GM12878 (cell line): ENCODE results near the gene COL27A1. TPM values are rescaled to one million over a fixed set of nuclear protein-coding genes. Genes with fewer than 3 reads are reported as not detected.

Experiments
- BACH1 ChIP-seq: fragments of 450-650 bp; IDR thresholded peaks from 2 replicates; pipeline ENCODE4 v1.6.1; 2017; ENCODE audit warnings: mild to moderate bottlenecking, borderline replicate concordance
- BCLAF1 ChIP-seq: fragments of 450-650 bp; IDR thresholded peaks from 2 replicates; pipeline ENCODE4 v1.6.1; 2017; ENCODE audit warnings: antibody characterized with exemption, mild to moderate bottlenecking, moderate library complexity
- CEBPZ ChIP-seq: fragments of 150-350 bp; IDR thresholded peaks from 2 replicates; pipeline ENCODE4 v1.6.1; 2016; ENCODE audit warnings: low read depth, low read length
- CHD2 ChIP-seq: IDR thresholded peaks from 2 replicates; pipeline ENCODE4 v1.6.1; 2011; ENCODE audit warnings: low read depth, low read length, improper control_type of control experiment, borderline replicate concordance
- CTCF ChIP-seq, 3 experiments: IDR thresholded peaks in 2 of 3; conservative IDR thresholded peaks in 1 of 3; 2 replicates each; pipeline ENCODE4 v1.5.1; 2011; ENCODE audit warnings: low read depth in 3 of 3, low read length in 3 of 3, mild to moderate bottlenecking in 3 of 3, control low read depth in 2 of 3, moderate library complexity in 2 of 3, inconsistent platforms in 1 of 3, mixed read lengths in 1 of 3; ENCODE audit not compliant: control insufficient read depth in 2 of 3, insufficient read depth in 1 of 3; ENCODE audit errors: extremely low read depth in 1 of 3
- ESRRA ChIP-seq: IDR thresholded peaks from 2 replicates; pipeline ENCODE4 v1.6.1; 2012; ENCODE audit warnings: mild to moderate bottlenecking, low read length, improper control_type of control experiment
- HDAC6 ChIP-seq: fragments of 200-600 bp; sonication (generic); IDR thresholded peaks from one replicate; pipeline ENCODE4 v1.8.0; 2017; ENCODE audit warnings: antibody characterized with exemption; ENCODE audit not compliant: unreplicated experiment
- MEF2A ChIP-seq: IDR thresholded peaks from 2 replicates; pipeline ENCODE4 v1.6.1; 2011; ENCODE audit warnings: low read depth, mild to moderate bottlenecking, low read length, moderate library complexity; ENCODE audit not compliant: insufficient read depth
- MXI1 ChIP-seq: fragments of 150-350 bp; IDR thresholded peaks from 2 replicates; pipeline ENCODE4 v1.6.1; 2011; ENCODE audit warnings: low read depth, mild to moderate bottlenecking, inconsistent platforms, low read length, improper control_type of control experiment
- POLR2AphosphoS2 ChIP-seq: IDR thresholded peaks from 2 replicates; pipeline ENCODE4 v1.6.1; 2011; ENCODE audit warnings: low read depth, mild to moderate bottlenecking, low read length, improper control_type of control experiment, moderate library complexity
- POU2F2 ChIP-seq: IDR thresholded peaks from 3 replicates; pipeline ENCODE4 v1.6.1; 2011; ENCODE audit warnings: low read depth, mild to moderate bottlenecking, low read length, borderline replicate concordance
- RELA ChIP-seq: fragments of 450-650 bp; IDR thresholded peaks from 2 replicates; pipeline ENCODE4 v1.8.0; 2014; ENCODE audit warnings: borderline replicate concordance; ENCODE audit not compliant: partially characterized antibody
- RELB ChIP-seq: fragments of 450-650 bp; IDR thresholded peaks from 2 replicates; pipeline ENCODE4 v1.6.1; 2017; ENCODE audit warnings: low read depth, mild to moderate bottlenecking, moderate library complexity
- RFX5 ChIP-seq: IDR thresholded peaks from 2 replicates; pipeline ENCODE4 v1.6.1; 2011; ENCODE audit warnings: low read depth, low read length, improper control_type of control experiment
- SMAD1 ChIP-seq: fragments of 450-650 bp; IDR thresholded peaks from 2 replicates; pipeline ENCODE4 v1.6.1; 2018; ENCODE audit warnings: mild to moderate bottlenecking, low read depth; ENCODE audit not compliant: partially characterized antibody
- SMAD5 ChIP-seq: IDR thresholded peaks from 2 replicates; pipeline ENCODE4 v1.6.1; 2016; ENCODE audit warnings: antibody characterized with exemption, low read depth
- SMARCA5 ChIP-seq: fragments of 450-650 bp; IDR thresholded peaks from 2 replicates; pipeline ENCODE4 v1.6.1; 2017; ENCODE audit warnings: mild to moderate bottlenecking
- SPI1 ChIP-seq: IDR thresholded peaks from 2 replicates; pipeline ENCODE4 v1.6.1; 2011; ENCODE audit warnings: low read depth, mild to moderate bottlenecking, low read length, moderate library complexity, borderline replicate concordance; ENCODE audit not compliant: insufficient read depth
- USF2 ChIP-seq: IDR thresholded peaks from 2 replicates; pipeline ENCODE4 v1.6.1; 2011; ENCODE audit warnings: low read depth, low read length, improper control_type of control experiment, borderline replicate concordance
- polyA plus RNA-seq, 11 experiments: library from polyadenylated mRNA; depleted of rRNA in 4 of 11; unstranded in 6 of 11; stranded (reverse) in 5 of 11; fragments of >200 nt; fragmentation: Nextera tagmentation in 4 of 11; fragmentation: Illumina TruSeq in 1 of 11; extraction: Ambion mirVana in 4 of 11; extraction: Trizol in 1 of 11; gene quantifications; 1 replicate in 1 of 11; 2 replicates in 10 of 11; pipeline versions ENCODE4 v1.2.1 to v1.2.3, GENCODE V29; 2011 to 2016; ENCODE audit warnings: inconsistent platforms in 2 of 11, missing spikeins in 2 of 11, low read depth in 1 of 11
- total RNA-seq, 4 experiments: library from RNA; depleted of rRNA in 3 of 4; stranded (reverse); fragments of >200 nt in 3 of 4; fragmentation: Illumina TruSeq in 1 of 4; extraction: Trizol in 1 of 4; gene quantifications; 2 replicates each; pipeline versions ENCODE4 v1.2.1 to v1.2.3, GENCODE V29; 2013 to 2021

The COL27A1 gene
- total and polyA plus RNA-seq, 10 of the 15 experiments (the other 5 are each of a cell fraction or from before 2014, with no cell fraction given), result 0.10 TPM; not detected in 9

GRCh38 chr9:114348906-114349482, 193.7 kb downstream of the COL27A1 start (continued):
- TF ChIP-seq SMAD1 (no peak), MEF2A (peak; percentile 60; the same call in 1 of the 2 replicates), RELA (peak; percentile 41), CTCF (IDR thresholded peaks at IDR 0.05 in 2 of 3, conservative IDR thresholded peaks at IDR 0.05 in 1 of 3; ENCODE audit: control insufficient read depth in 2 of 3, extremely low read depth in 1 of 3, insufficient read depth in 1 of 3, low read depth in 3 of 3, low read length in 3 of 3) (no peak), RFX5 (no peak), SMARCA5 (0 out of 2 replicates have a peak, but pooled peaks have one; percentile 3), USF2 (peak; percentile 48), SMAD5 (no peak), CHD2 (peak; percentile 67; the same call in 1 of the 2 replicates), SPI1 (no peak), POU2F2 (no peak), HDAC6 (no peak), BCLAF1 (no peak), BACH1 (peak; percentile 47; the same call in 1 of the 2 replicates), ESRRA (no peak), POLR2AphosphoS2 (peak; percentile 60; the same call in 1 of the 2 replicates), MXI1 (peak; percentile 89), CEBPZ (no peak), RELB (peak; percentile 83; the same call in 1 of the 2 replicates)
